Measurements from ENCODE around the gene BCL6.

DNA sequence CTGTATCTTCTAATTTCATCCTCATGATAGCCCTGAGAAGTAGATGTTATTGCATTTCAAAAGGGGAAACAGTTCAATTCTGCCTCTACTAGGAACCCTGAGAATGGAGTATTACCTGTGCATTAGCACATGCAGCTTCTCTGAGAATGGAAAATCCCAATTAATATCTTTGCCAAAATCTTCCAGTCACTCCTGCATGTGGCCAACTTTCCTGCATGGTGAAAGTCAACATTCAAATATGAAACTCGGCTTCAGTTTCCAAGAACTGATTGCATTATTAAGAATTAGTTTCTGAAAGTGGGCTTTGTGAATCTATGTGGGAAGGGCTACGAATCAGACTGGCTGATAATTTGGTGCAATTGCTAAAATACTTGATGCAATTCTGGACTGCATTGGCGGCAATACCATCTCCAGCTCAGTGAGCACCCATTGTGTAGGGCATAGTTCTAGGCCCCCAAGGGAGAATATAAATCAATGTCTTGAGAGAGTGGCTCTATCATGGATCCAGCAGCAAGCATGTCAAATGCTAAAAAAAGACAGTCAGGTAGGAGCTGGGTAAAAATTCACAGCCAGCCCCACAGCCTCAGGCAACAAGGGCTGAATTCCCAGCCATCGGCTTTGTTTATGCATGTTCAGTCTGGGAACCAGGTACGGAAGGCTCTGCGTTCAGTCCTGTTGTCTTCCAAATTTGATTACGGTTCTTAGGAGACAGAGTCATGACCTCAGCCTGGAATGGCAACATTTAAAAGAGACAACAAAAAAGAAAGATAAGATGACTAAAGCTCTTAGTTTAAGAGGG lies 18.8 kb upstream of the BCL6 start:
- no peak for TF ChIP-seq EZH2 (IDR thresholded peaks at IDR 0.05)
- TF ChIP-seq, protein P1, sequence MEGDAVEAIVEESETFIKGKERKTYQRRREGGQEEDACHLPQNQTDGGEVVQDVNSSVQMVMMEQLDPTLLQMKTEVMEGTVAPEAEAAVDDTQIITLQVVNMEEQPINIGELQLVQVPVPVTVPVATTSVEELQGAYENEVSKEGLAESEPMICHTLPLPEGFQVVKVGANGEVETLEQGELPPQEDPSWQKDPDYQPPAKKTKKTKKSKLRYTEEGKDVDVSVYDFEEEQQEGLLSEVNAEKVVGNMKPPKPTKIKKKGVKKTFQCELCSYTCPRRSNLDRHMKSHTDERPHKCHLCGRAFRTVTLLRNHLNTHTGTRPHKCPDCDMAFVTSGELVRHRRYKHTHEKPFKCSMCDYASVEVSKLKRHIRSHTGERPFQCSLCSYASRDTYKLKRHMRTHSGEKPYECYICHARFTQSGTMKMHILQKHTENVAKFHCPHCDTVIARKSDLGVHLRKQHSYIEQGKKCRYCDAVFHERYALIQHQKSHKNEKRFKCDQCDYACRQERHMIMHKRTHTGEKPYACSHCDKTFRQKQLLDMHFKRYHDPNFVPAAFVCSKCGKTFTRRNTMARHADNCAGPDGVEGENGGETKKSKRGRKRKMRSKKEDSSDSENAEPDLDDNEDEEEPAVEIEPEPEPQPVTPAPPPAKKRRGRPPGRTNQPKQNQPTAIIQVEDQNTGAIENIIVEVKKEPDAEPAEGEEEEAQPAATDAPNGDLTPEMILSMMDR (IDR thresholded peaks at IDR 0.05), result no peak
- TF ChIP-seq EZH2phosphoT487 (IDR thresholded peaks at IDR 0.05), result no peak
